Neural progenitor cell (in vitro differentiated cells): ENCODE data around the gene GLMN. TPM values are rescaled to one million over a fixed set of nuclear protein-coding genes. Genes with fewer than 3 reads are reported as not detected.
"Not testable (repeated sequence)": the region's sequence is repeated elsewhere in the genome, so short reads cannot be mapped to it uniquely, and the experiment has no call there.

Experiments used
- DNase-seq: peaks from one replicate; pipeline ENCODE4 v3.0.0-alpha.2; 2016; ENCODE audit warnings: low spot score
- H2AFZ ChIP-seq: fragments of 200-600 bp; sonication (generic); replicated peaks from 2 replicates; pipeline ENCODE4 v1.6.1; 2016; ENCODE audit warnings: antibody characterized with exemption
- H3F3A ChIP-seq: fragments of 200-600 bp; sonication (generic); 2 replicates; pipeline ENCODE4 v1.6.1; 2016; ENCODE audit warnings: antibody characterized with exemption, low read depth
- H3K27ac ChIP-seq: fragments of 200-600 bp; sonication (generic); 2 replicates; pipeline ENCODE4 v1.5.1; 2016; ENCODE audit warnings: mild to moderate bottlenecking
- H3K27me3 ChIP-seq: fragments of 200-600 bp; sonication (generic); 2 replicates; pipeline ENCODE4 v1.6.1; 2016; ENCODE audit warnings: mild to moderate bottlenecking, moderate library complexity
- H3K36me3 ChIP-seq: fragments of 200-600 bp; sonication (generic); 2 replicates; pipeline ENCODE4 v1.5.1; 2016
- H3K4me1 ChIP-seq: fragments of 200-600 bp; sonication (generic); 2 replicates; pipeline ENCODE4 v1.6.1; 2016; ENCODE audit warnings: mixed run types
- H3K4me2 ChIP-seq: fragments of 200-600 bp; sonication (generic); 2 replicates; pipeline ENCODE4 v1.6.1; 2016
- H3K4me3 ChIP-seq: fragments of 200-600 bp; sonication (generic); 2 replicates; pipeline ENCODE4 v1.5.1; 2016
- H3K79me2 ChIP-seq: fragments of 200-600 bp; sonication (generic); 2 replicates; pipeline ENCODE4 v1.6.1; 2016; ENCODE audit warnings: low read depth
- H3K9ac ChIP-seq: fragments of 200-600 bp; sonication (generic); 2 replicates; pipeline ENCODE4 v1.6.1; 2016
- H3K9me3 ChIP-seq: fragments of 200-600 bp; sonication (generic); 2 replicates; pipeline ENCODE4 v1.5.1; 2016; ENCODE audit warnings: low read depth
- H4K20me1 ChIP-seq: fragments of 200-600 bp; sonication (generic); 2 replicates; pipeline ENCODE4 v1.6.1; 2016; ENCODE audit warnings: low read depth
- H3K27ac Mint-ChIP-seq: 3 replicates; pipeline ENCODE4 v1.8.0; 2021; ENCODE audit warnings: mixed read lengths
- H3K27me3 Mint-ChIP-seq: 2 replicates; pipeline ENCODE4 v1.8.0; 2022; ENCODE audit warnings: low read depth, mild to moderate bottlenecking, inconsistent platforms, moderate library complexity, mixed read lengths; ENCODE audit not compliant: insufficient read depth
- H3K36me3 Mint-ChIP-seq: 3 replicates; pipeline ENCODE4 v1.8.0; 2021; ENCODE audit warnings: mixed read lengths
- H3K4me1 Mint-ChIP-seq: 3 replicates; pipeline ENCODE4 v1.8.0; 2021; ENCODE audit warnings: mixed read lengths
- H3K4me3 Mint-ChIP-seq: 3 replicates; pipeline ENCODE4 v1.8.0; 2021; ENCODE audit warnings: mild to moderate bottlenecking, moderate library complexity, mixed read lengths
- H3K9me3 Mint-ChIP-seq: 3 replicates; pipeline ENCODE4 v1.8.0; 2020; ENCODE audit warnings: mixed read lengths
- EZH2 ChIP-seq: fragments of 200-600 bp; sonication (generic); IDR thresholded peaks from 2 replicates; pipeline ENCODE4 v1.6.1; 2017; ENCODE audit warnings: antibody characterized with exemption, mild to moderate bottlenecking, moderate library complexity
- EZH2phosphoT487 ChIP-seq: fragments of 200-600 bp; sonication (generic); IDR thresholded peaks from 2 replicates; pipeline ENCODE4 v1.6.1; 2017; ENCODE audit warnings: antibody characterized with exemption
- total RNA-seq: library from RNA; depleted of rRNA; stranded (reverse); fragments of >200 nt; gene quantifications from 2 replicates; pipeline ENCODE4 v1.2.3, GENCODE V29; 2015; ENCODE audit warnings: low replicate concordance
- TF ChIP-seq, protein P1 (sequence below): fragments of 200-600 bp; sonication (generic); IDR thresholded peaks from 2 replicates; pipeline ENCODE4 v1.5.1; 2017; ENCODE audit warnings: antibody characterized with exemption, mild to moderate bottlenecking

The GLMN gene
- total RNA-seq, 1 donor from 2014 or later, result 44.4 TPM

DNA sequence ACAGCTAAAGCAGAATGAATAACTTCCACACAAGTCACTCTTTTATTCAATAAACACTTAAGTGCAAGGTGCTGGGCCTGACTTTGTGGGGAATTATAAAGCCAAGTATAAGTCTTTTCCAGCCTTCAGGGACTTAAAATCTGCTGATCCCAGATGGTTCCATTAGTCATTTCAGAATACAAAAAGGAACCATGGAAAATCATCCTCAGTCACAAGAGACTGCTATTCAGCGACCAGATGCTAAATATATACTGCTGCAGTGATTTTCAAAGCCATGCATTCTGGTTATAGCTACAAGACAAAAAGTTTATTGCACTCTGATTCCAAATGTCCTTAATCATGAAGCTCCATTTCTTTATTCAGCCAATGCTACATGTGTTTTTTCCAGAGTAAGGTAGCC, 25.7 kb downstream of the GLMN start:
- peaks cover 34% of the 10 kb centered on the region for H3K36me3 Mint-ChIP-seq
- Histone ChIP-seq H3K27ac (no peak overlapping the region), H3F3A (no peaks in the 10 kb centered on the region), H3K9ac (no peak overlapping the region), H4K20me1 (no peaks in the 10 kb centered on the region), H3K79me2 (no peaks in the 10 kb centered on the region), H3K27me3 (no peaks in the 10 kb centered on the region), H3K36me3 (peaks cover 3% of the 10 kb centered on the region), H3K4me3 (no peak overlapping the region), H3K4me2 (no peak overlapping the region), H2AFZ (no peak overlapping the region), H3K4me1 (no peaks in the 10 kb centered on the region), H3K9me3 (no peaks in the 10 kb centered on the region)
- H3K27ac Mint-ChIP-seq, result no peak overlapping the region
- no peaks in the 10 kb centered on the region for H3K27me3 Mint-ChIP-seq
- no peak for TF ChIP-seq EZH2phosphoT487
- TF ChIP-seq, protein P1, sequence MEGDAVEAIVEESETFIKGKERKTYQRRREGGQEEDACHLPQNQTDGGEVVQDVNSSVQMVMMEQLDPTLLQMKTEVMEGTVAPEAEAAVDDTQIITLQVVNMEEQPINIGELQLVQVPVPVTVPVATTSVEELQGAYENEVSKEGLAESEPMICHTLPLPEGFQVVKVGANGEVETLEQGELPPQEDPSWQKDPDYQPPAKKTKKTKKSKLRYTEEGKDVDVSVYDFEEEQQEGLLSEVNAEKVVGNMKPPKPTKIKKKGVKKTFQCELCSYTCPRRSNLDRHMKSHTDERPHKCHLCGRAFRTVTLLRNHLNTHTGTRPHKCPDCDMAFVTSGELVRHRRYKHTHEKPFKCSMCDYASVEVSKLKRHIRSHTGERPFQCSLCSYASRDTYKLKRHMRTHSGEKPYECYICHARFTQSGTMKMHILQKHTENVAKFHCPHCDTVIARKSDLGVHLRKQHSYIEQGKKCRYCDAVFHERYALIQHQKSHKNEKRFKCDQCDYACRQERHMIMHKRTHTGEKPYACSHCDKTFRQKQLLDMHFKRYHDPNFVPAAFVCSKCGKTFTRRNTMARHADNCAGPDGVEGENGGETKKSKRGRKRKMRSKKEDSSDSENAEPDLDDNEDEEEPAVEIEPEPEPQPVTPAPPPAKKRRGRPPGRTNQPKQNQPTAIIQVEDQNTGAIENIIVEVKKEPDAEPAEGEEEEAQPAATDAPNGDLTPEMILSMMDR, result no peak
- TF ChIP-seq EZH2, result no peak
- DNase-seq, result no peak
- H3K4me3 Mint-ChIP-seq, result no peak overlapping the region
- no peaks in the 10 kb centered on the region for H3K9me3 Mint-ChIP-seq
- peaks cover 5% of the 10 kb centered on the region for H3K4me1 Mint-ChIP-seq

DNA sequence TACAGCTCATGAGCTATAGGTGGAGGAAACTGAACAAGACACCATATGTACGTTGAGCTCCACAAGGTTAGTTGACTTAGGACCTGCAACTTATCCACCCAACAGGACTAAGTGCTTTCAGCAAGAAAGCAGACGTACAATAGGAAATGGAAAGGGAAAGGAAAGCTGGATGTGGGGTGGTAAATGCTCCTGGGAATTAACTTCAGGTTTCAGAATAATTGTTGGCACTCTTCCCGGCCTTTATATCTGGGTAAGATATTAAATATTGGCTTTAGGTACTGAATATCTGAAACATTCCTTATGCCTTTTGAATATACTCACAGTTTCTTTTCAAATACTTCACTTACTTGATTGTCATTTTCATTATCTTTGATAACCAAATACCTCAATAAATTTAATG, 36.3 kb downstream of the GLMN start:
- Mint-ChIP-seq H3K9me3 (no peaks in the 10 kb centered on the region), H3K36me3 (peaks cover 27% of the 10 kb centered on the region)

DNA sequence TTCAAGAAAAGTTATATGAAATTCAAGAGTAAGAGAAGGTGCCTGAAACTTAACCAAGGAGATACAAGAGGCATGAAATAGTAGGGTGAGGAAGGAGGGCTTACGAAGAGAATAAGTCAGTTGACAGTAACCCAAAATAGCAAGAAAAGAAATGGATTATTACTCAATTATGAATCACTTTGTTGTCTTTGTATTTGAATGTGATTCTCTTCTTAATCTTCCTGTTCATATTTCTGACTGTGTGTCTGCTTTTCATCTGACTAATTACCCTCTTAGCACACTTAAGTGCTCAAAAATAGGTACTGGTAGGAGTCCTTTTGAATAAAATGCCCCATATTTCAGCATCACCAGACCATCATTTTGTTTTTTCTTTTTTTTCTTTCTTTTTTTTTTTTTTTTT, 39.4 kb downstream of the GLMN start:
- Mint-ChIP-seq H3K27ac (no peak overlapping the region), H3K9me3 (peaks cover 10% of the 10 kb centered on the region), H3K36me3 (peaks cover 54% of the 10 kb centered on the region), H3K4me3 (no peak overlapping the region), H3K4me1 (no peaks in the 10 kb centered on the region), H3K27me3 (peaks cover 3% of the 10 kb centered on the region)
- no peak for TF ChIP-seq EZH2
- TF ChIP-seq EZH2phosphoT487, result no peak
- TF ChIP-seq, protein P1, result no peak
- no peak overlapping the region for H3K4me2 ChIP-seq
- no peaks in the 10 kb centered on the region for H3K79me2 ChIP-seq
- H3K9ac ChIP-seq, result no peak overlapping the region
- no peaks in the 10 kb centered on the region for H3K27me3 ChIP-seq
- no peak overlapping the region for H3K27ac ChIP-seq
- no peak overlapping the region for H2AFZ ChIP-seq
- H4K20me1 ChIP-seq, result no peaks in the 10 kb centered on the region
- DNase-seq, result no peak
- H3K4me3 ChIP-seq, result no peak overlapping the region
- H3K9me3 ChIP-seq, result no peaks in the 10 kb centered on the region
- H3F3A ChIP-seq, result no peaks in the 10 kb centered on the region
- peaks cover 7% of the 10 kb centered on the region for H3K36me3 ChIP-seq
- H3K4me1 ChIP-seq, result no peaks in the 10 kb centered on the region

More for the DNA sequence above, 36.3 kb downstream of the GLMN start:
- no peaks in the 10 kb centered on the region for H3K79me2 ChIP-seq
- no peaks in the 10 kb centered on the region for H3K9me3 ChIP-seq
- no peak for DNase-seq
- H3K27me3 Mint-ChIP-seq, result peaks cover 3% of the 10 kb centered on the region
- H3K36me3 ChIP-seq, result peaks cover 13% of the 10 kb centered on the region
- no peaks in the 10 kb centered on the region for H3K4me1 ChIP-seq
- H3K4me3 Mint-ChIP-seq, result no peak overlapping the region
- TF ChIP-seq, protein P1, result no peak
- TF ChIP-seq EZH2 (no peak), EZH2phosphoT487 (no peak)
- H3K4me3 ChIP-seq, result no peak overlapping the region
- no peaks in the 10 kb centered on the region for H3K4me1 Mint-ChIP-seq
- no peak overlapping the region for H3K4me2 ChIP-seq
- no peak overlapping the region for H3K27ac Mint-ChIP-seq
- H3K9ac ChIP-seq, result no peak overlapping the region
- H3K27me3 ChIP-seq, result no peaks in the 10 kb centered on the region
- H2AFZ ChIP-seq, result no peak overlapping the region
- H4K20me1 ChIP-seq, result no peaks in the 10 kb centered on the region
- H3F3A ChIP-seq, result no peaks in the 10 kb centered on the region
- H3K27ac ChIP-seq, result no peak overlapping the region

DNA sequence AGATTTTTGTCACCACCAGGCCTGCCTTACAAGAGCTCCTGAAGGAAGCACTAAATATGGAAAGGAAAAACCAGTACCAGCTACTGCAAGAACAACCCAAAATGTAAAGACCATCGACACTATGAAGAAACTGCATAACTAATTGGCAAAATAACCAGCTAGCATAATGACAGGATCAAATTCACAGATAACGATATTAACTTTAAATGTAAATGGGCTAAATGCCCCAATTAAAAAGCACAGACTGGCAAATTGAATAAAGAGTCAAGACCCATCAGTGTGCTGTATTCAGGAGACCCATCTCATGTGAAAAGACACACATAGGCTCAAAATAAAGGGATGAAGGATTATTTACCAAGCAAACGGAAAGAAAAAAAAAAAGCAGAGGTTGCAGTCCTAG, 44.1 kb downstream of the GLMN start:
- peaks cover 11% of the 10 kb centered on the region for H3K36me3 ChIP-seq
- H2AFZ ChIP-seq, H3K27me3 Mint-ChIP-seq, H3K4me3 ChIP-seq, H4K20me1 ChIP-seq, DNase-seq, H3K4me1 Mint-ChIP-seq, H3K9ac ChIP-seq, H3K27ac ChIP-seq, H3K27ac Mint-ChIP-seq, H3K4me3 Mint-ChIP-seq, H3F3A ChIP-seq, H3K4me1 ChIP-seq, H3K27me3 ChIP-seq, H3K79me2 ChIP-seq, H3K4me2 ChIP-seq, H3K9me3 ChIP-seq: not testable (repeated sequence)
- H3K9me3 Mint-ChIP-seq, result peaks cover 14% of the 10 kb centered on the region
- H3K36me3 Mint-ChIP-seq, result peaks cover 49% of the 10 kb centered on the region
